Measurements from ENCODE around the gene CELSR2.

Gene CELSR2

DNA sequence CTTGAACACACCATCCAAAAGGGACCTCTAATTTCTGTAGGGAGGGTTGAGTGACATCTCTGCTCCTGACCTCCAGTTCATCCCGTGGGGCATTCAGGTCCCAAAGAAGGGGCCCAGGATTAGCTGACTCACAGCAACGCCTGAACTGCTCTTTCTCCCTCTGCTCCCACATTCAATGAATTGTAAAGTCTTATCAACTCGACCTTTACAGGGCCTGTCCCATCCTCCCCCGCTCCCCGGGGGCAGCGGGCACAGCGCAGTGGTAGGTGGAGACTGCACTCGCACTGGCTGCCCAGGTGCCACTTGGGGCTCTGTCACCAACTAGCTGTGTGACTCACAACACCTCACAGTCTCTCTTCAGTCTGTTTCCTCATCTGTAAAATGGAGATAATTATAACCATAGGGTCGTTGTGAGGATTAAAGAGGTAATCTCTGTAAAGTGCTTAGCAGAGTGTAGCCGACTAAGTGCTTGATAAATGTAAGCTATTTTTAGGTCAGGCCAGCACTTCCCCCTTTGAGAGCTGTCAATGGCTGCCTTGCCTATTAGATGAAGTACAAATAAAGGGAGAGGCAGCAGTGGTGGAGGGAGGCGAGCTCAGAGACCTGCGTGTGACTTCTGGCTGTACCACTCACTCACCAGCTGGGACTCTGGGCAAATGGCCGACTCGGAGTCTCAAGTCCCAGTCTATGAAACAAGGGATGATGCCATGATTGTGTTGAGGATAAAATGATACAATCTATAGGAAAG, 58.1 kb downstream of the CELSR2 start:
- no peak for DNase-seq

DNA sequence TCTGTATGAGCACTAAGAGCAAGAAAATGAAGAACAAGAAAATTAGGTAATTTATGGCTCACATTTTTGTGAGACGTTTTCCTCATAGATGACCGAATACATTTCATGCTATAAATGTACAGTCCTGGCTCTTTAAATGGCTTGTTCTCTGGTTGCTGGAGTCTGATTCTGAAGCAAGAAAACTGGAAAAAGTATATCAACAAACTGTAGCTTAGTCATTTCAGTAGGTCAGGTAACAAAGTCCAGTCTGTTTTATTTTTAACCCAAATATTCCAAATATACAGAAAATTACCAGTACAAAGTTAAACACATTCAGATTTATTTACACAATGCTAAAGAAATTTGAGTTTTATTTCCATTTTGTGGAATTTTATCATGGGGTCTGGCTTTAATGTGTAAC, 60.0 kb downstream of the CELSR2 start:
- no peak for DNase-seq

DNA sequence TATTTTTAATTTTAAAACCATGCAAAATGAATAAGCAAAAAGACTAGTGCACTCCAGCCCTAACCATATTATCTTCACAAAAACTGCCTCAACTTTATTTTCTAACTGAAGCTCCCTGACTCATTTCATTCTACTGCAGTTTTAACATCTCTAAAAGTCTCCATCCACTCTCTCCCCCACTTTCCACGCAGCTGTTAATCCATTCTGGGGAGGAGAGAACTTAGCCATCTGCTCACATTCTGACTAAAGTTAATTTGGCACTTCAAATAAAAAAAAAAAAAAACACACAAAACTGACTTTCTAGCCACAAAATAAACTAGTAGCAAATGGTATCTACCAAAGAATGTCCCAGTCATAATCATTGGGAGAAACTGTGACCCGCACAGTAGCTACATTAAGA, 62.9 kb downstream of the CELSR2 start:
- no peak for DNase-seq

DNA sequence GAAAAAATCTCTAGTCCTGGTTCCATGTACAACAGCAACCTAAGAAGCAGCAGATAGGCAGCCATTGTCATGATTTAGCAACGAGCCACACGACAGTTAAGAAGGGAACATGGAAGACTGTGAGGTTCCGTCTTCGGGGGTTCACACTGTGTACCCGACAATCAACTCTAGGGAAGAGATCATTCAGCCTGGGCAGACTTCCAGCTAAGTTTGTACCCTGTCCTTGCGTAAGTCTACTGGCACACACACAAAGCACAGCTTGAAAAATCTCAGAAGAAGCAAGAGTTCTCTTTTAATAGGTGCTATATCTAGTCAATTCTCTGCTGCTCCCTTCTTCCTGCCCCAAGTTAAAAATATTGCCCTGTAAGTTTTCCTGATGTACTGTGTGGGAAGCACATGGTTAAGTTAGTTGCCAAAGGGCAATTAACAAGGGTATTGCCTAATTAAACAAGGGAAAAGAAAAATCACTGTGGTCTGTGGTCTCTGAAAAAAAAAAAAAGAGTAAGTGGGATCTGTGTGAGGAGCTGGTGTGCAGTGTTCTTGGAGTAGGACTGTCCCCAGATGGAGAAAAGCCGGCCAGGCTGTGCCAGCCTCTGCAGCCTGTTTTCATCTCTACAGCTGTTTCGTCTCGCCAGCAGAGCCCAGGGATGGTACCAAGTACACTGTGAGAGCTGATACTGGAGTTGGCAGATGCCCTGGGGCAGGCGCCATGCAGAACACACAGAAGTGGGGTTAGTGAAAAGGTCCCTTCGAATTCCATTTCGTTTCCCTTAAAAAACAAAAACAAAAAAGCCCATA, 63.8 kb downstream of the CELSR2 start:
- no peak for DNase-seq

DNA sequence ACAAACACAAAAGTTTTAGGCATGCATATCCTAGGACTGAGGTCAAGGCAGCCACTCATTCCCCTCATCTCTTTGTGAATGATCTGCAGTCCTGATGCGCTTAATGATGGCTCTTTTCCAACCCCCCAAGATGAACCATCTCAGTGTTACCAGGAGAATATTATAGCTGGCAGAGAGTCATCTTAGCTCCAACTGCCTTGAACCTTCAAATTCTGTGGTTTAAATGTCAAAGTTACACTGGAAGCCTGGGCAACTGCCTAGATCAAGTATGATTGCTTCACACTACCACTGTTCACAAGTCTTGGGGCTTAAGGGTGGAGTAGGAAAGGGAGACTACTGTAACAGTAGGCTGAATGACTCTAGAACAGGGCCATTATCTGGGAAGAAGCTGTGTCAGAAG, 65.5 kb downstream of the CELSR2 start:
- no peak for DNase-seq

DNA sequence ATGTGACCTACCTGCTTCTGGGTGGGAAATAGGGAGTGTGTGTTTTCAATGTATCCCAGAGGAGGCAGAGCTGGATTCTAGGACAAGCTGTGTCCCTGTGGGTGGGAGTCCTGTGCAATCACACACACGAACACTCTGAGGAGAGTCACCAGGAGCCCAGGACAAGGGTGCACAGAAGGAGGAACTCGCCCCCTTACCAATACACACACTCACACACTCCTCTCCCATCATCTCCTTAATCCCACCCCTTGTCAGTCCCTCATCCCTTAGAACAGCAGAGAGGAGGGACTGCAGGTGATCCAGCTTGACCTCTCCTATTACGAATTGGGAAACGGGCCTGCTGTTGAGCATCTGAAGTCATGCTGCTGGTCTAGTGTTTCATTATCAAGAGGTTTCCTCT, 65.9 kb downstream of the CELSR2 start:
- DNase-seq, result no peak

DNA sequence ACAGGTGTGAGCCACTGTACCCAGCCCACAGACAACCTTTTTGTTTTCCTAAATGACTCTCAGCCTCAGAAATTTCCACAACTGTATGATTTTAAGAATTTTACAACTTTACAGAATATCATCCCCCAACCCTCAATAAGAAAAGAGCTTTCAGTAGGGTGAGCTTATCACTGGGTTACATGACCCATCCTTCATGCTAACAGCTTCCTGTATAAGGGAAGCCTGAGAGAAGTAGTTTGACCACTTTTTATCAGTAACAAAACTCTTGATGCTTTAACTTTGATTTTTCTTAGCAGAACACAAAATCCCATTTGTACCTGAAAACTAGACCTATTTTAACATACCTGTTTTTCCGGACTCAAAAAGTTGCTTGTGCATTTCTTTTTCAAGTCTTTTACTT, 67.2 kb downstream of the CELSR2 start:
- no peak for DNase-seq

DNA sequence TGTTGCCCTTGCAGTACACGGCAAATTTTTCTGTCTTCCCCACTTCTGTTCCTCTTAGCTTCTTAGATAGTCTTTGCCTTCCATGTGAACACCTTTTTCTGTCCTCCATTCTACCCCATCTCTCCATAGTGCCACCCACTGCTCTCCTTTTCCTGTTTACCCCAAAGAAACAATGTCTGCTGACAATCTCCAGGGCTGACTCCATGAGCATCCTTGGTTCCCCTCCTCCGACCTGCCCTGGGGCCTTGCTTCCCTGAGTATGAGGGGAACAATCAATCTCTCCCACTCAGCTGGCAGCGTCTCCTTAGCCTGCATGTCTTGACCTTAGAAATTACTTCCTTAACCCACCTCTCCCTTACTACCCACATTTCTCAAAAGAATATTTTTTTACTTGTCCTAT, 69.8 kb downstream of the CELSR2 start:
- no peak for DNase-seq

DNA sequence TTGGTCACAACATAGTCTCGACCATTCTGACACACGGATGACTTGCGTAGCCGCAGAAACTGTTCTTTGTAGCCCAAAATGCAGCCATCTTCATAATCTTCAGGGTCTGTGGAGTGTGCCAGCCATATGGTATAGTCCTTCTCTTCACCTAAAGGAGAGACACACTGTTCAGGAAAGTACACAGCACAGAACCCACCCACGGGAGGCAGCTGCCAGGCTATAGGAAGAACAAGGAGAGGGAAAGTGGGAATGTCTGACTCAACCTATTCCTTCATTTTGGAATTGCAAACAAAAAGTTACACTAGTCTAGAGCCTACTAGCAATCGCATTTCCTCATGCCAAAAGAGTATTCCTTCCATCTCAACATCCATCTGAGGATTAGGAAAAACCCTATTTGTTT, 73.6 kb downstream of the CELSR2 start:
- DNase-seq, result no peak

Measured in COR-L47 (cell line).